GM12878 (cell line): ENCODE measurements around the gene PEX6. TPM values are rescaled to one million over a fixed set of nuclear protein-coding genes. Genes with fewer than 3 reads are reported as not detected.

ENCODE experiments used
- CBFB ChIP-seq: IDR thresholded peaks from 2 replicates; pipeline ENCODE4 v1.6.1; 2016; ENCODE audit warnings: antibody characterized with exemption, low read depth
- CBX3 ChIP-seq: fragments of 200-600 bp; sonication (generic); IDR thresholded peaks from 2 replicates; pipeline ENCODE4 v1.6.1; 2016; ENCODE audit warnings: low read depth, borderline replicate concordance
- CHD2 ChIP-seq: IDR thresholded peaks from 2 replicates; pipeline ENCODE4 v1.6.1; 2011; ENCODE audit warnings: low read depth, low read length, improper control_type of control experiment, borderline replicate concordance
- CREM ChIP-seq: IDR thresholded peaks from 2 replicates; pipeline ENCODE4 v1.6.1; 2014; ENCODE audit warnings: antibody characterized with exemption, low read depth
- ETV6 ChIP-seq, 2 experiments: fragments of 450-650 bp in 1 of 2; IDR thresholded peaks in 1 of 2; conservative IDR thresholded peaks in 1 of 2; 2 replicates each; pipeline ENCODE4 v1.6.1; 2014; ENCODE audit warnings: antibody characterized with exemption in 1 of 2, borderline replicate concordance in 1 of 2, low read depth in 1 of 2, mild to moderate bottlenecking in 1 of 2, moderate library complexity in 1 of 2
- HDGF ChIP-seq: fragments of 450-650 bp; IDR thresholded peaks from 2 replicates; pipeline ENCODE4 v1.6.1; 2016; ENCODE audit warnings: antibody characterized with exemption
- JUNB ChIP-seq: IDR thresholded peaks from 2 replicates; pipeline ENCODE4 v1.6.1; 2016; ENCODE audit warnings: antibody characterized with exemption, mild to moderate bottlenecking
- KDM1A ChIP-seq: fragments of 200-600 bp; sonication (generic); IDR thresholded peaks from 2 replicates; pipeline ENCODE4 v1.6.1; 2016; ENCODE audit warnings: borderline replicate concordance
- LARP7 ChIP-seq: fragments of 450-650 bp; IDR thresholded peaks from 2 replicates; pipeline ENCODE4 v1.6.1; 2017; ENCODE audit warnings: mild to moderate bottlenecking
- MEF2B ChIP-seq: fragments of 450-650 bp; IDR thresholded peaks from 2 replicates; pipeline ENCODE4 v1.6.1; 2018; ENCODE audit warnings: mild to moderate bottlenecking, moderate library complexity; ENCODE audit not compliant: partially characterized antibody, poor library complexity, severe bottlenecking
- MYC ChIP-seq: IDR thresholded peaks from 2 replicates; pipeline ENCODE4 v1.6.1; 2011; ENCODE audit warnings: mild to moderate bottlenecking, low read length, moderate library complexity, inconsistent platforms; ENCODE audit not compliant: insufficient read depth, insufficient replicate concordance, insufficient read length, severe bottlenecking
- NR2F1 ChIP-seq: fragments of 450-650 bp; conservative IDR thresholded peaks from 2 replicates; pipeline ENCODE4 v1.6.1; 2017; ENCODE audit warnings: mild to moderate bottlenecking
- RELB ChIP-seq: fragments of 450-650 bp; IDR thresholded peaks from 2 replicates; pipeline ENCODE4 v1.6.1; 2017; ENCODE audit warnings: low read depth, mild to moderate bottlenecking, moderate library complexity
- SMAD1 ChIP-seq: fragments of 450-650 bp; IDR thresholded peaks from 2 replicates; pipeline ENCODE4 v1.6.1; 2018; ENCODE audit warnings: mild to moderate bottlenecking, low read depth; ENCODE audit not compliant: partially characterized antibody
- SREBF1 ChIP-seq: IDR thresholded peaks from 2 replicates; pipeline ENCODE4 v1.6.1; 2012; ENCODE audit warnings: mild to moderate bottlenecking, low read length
- SREBF2 ChIP-seq: IDR thresholded peaks from 2 replicates; pipeline ENCODE4 v1.6.1; 2012; ENCODE audit warnings: mild to moderate bottlenecking, low read length
- SUPT20H ChIP-seq: IDR thresholded peaks from 2 replicates; pipeline ENCODE4 v1.6.1; 2011; ENCODE audit warnings: low read depth, mild to moderate bottlenecking, low read length, moderate library complexity, borderline replicate concordance; ENCODE audit not compliant: control insufficient read depth
- TARDBP ChIP-seq: IDR thresholded peaks from 2 replicates; pipeline ENCODE4 v1.6.1; 2016; ENCODE audit warnings: borderline replicate concordance
- WRNIP1 ChIP-seq: IDR thresholded peaks from 2 replicates; pipeline ENCODE4 v1.6.1; 2011; ENCODE audit warnings: low read depth, low read length, improper control_type of control experiment, borderline replicate concordance
- YY1 ChIP-seq: IDR thresholded peaks from 2 replicates; pipeline ENCODE4 v1.6.1; 2011; ENCODE audit warnings: low read depth, mild to moderate bottlenecking, low read length
- ZBED1 ChIP-seq: IDR thresholded peaks from 2 replicates; pipeline ENCODE4 v1.6.1; 2016; ENCODE audit warnings: borderline replicate concordance
- ZBTB33 ChIP-seq: fragments of 450-650 bp; IDR thresholded peaks from 2 replicates; pipeline ENCODE4 v1.6.1; 2017; ENCODE audit warnings: mild to moderate bottlenecking
- ZBTB4 ChIP-seq: fragments of 450-650 bp; formaldehyde crosslinking; IDR thresholded peaks from 2 replicates; pipeline ENCODE4 v1.4.0; 2022; ENCODE audit warnings: mild to moderate bottlenecking, moderate library complexity
- ZNF274 ChIP-seq: IDR thresholded peaks from one replicate; pipeline ENCODE4 v1.8.0; 2011; ENCODE audit not compliant: insufficient read length, insufficient read depth
- ZNF622 ChIP-seq: fragments of 450-650 bp; IDR thresholded peaks from 2 replicates; pipeline ENCODE4 v1.6.1; 2017; ENCODE audit warnings: mild to moderate bottlenecking, inconsistent platforms
- ZSCAN29 ChIP-seq: fragments of 450-650 bp; IDR thresholded peaks from 2 replicates; pipeline ENCODE4 v1.6.1; 2017; ENCODE audit warnings: mild to moderate bottlenecking, moderate library complexity
- polyA plus RNA-seq, 11 experiments: library from polyadenylated mRNA; depleted of rRNA in 4 of 11; unstranded in 6 of 11; stranded (reverse) in 5 of 11; fragments of >200 nt; fragmentation: Nextera tagmentation in 4 of 11; fragmentation: Illumina TruSeq in 1 of 11; extraction: Ambion mirVana in 4 of 11; extraction: Trizol in 1 of 11; gene quantifications; 1 replicate in 1 of 11; 2 replicates in 10 of 11; pipeline versions ENCODE4 v1.2.1 to v1.2.3, GENCODE V29; 2011 to 2016; ENCODE audit warnings: inconsistent platforms in 2 of 11, missing spikeins in 2 of 11, low read depth in 1 of 11
- total RNA-seq, 4 experiments: library from RNA; depleted of rRNA in 3 of 4; stranded (reverse); fragments of >200 nt in 3 of 4; fragmentation: Illumina TruSeq in 1 of 4; extraction: Trizol in 1 of 4; gene quantifications; 2 replicates each; pipeline versions ENCODE4 v1.2.1 to v1.2.3, GENCODE V29; 2013 to 2021

Gene PEX6
- total and polyA plus RNA-seq, 10 of the 15 experiments (the other 5 are each of a cell fraction or from before 2014, with no cell fraction given): 0.39 to 21.1 (median 7.8) TPM

- TF ChIP-seq ZBTB4 (no peak), ZNF274 (no peak), YY1 (peak; percentile 94), CHD2 (no peak; the same call in 1 of the 2 replicates), RELB (no peak), SREBF1 (no peak), ZSCAN29 (no peak), SMAD1 (no peak), SREBF2 (no peak), CREM (peak; percentile 54; the same call in 1 of the 2 replicates), ZNF622 (no peak), WRNIP1 (no peak), ZBED1 (no peak), MEF2B (no peak), LARP7 (peak; percentile 74), JUNB (no peak), TARDBP (no peak), SUPT20H (no peak), KDM1A (no peak), NR2F1 (no peak), HDGF (no peak), ETV6 (conservative IDR thresholded peaks at IDR 0.05 in 1 of 2, IDR thresholded peaks at IDR 0.05 in 1 of 2; ENCODE audit: borderline replicate concordance in 1 of 2, low read depth in 1 of 2) (no peak), MYC (no peak), ZBTB33 (no peak), CBFB (0 out of 2 replicates have a peak, but pooled peaks have one; percentile 34), CBX3 (no peak)
Observed at GRCh38 chr6:43021270-43022047, 42.5 kb upstream of the PEX6 start, which contains the start of gene RRP36 (continued).
